Suprapubic skin (tissue), 4 donors: ENCODE data around the gene GOLGA8Q.
"Not testable (repeated sequence)": the region's sequence is repeated elsewhere in the genome, so short reads cannot be mapped to it uniquely, and the experiment has no call there.

Experiments used
- EP300 ChIP-seq: sonication (generic); formaldehyde crosslinking; IDR thresholded peaks from one replicate; pipeline ENCODE4 v1.6.1; 2017; ENCODE audit warnings: antibody characterized with exemption
- POLR2A ChIP-seq, 2 donors: fragments of 450-650 bp; IDR thresholded peaks; one replicate each; pipeline ENCODE4 v1.6.1; 2017; ENCODE audit warnings: antibody characterized with exemption in 2 of 2, mild to moderate bottlenecking in 2 of 2, moderate library complexity in 2 of 2
- POLR2AphosphoS5 ChIP-seq, 3 donors: sonication (generic); formaldehyde crosslinking; IDR thresholded peaks; one replicate each; pipeline ENCODE4 v1.6.1; 2017; ENCODE audit warnings: antibody characterized with exemption in 3 of 3
- TF ChIP-seq, protein P1 (sequence below), 2 donors: fragments of 200-600 bp in 1 of 2; fragments of 450-650 bp in 1 of 2; sonication (generic) in 1 of 2; IDR thresholded peaks; one replicate each; pipeline ENCODE4 v1.5.1; 2016 to 2019; ENCODE audit warnings: antibody characterized with exemption in 2 of 2, mild to moderate bottlenecking in 1 of 2, moderate library complexity in 1 of 2

DNA sequence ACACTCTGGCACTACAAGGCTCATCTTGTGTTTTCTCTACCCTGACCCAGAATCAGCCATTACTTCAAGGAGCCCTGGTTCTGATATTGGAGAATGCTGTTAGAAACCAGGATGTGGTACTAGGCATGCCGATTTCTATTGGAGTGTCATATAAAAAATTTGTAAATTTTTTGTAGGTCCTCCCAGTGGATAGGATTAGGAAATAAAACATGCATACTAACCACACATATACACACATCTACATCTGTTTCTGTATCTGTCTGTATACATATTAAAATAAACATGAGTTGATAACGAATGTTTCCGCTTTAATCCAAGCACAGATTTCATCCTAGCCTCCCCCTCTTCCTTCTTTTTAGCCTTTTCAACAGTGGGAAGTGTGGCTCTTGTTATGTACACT lies 22.8 kb upstream of the GOLGA8Q start:
- TF ChIP-seq EP300; POLR2A (IDR thresholded peaks at IDR 0.05); POLR2AphosphoS5 (IDR thresholded peaks at IDR 0.05): not testable (repeated sequence)
- TF ChIP-seq, protein P1, sequence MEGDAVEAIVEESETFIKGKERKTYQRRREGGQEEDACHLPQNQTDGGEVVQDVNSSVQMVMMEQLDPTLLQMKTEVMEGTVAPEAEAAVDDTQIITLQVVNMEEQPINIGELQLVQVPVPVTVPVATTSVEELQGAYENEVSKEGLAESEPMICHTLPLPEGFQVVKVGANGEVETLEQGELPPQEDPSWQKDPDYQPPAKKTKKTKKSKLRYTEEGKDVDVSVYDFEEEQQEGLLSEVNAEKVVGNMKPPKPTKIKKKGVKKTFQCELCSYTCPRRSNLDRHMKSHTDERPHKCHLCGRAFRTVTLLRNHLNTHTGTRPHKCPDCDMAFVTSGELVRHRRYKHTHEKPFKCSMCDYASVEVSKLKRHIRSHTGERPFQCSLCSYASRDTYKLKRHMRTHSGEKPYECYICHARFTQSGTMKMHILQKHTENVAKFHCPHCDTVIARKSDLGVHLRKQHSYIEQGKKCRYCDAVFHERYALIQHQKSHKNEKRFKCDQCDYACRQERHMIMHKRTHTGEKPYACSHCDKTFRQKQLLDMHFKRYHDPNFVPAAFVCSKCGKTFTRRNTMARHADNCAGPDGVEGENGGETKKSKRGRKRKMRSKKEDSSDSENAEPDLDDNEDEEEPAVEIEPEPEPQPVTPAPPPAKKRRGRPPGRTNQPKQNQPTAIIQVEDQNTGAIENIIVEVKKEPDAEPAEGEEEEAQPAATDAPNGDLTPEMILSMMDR (IDR thresholded peaks at IDR 0.05), result not testable (repeated sequence)
